GM21528 (cell line): Measurements from ENCODE around the gene PCDH9.

Experiments
- ATAC-seq: cut with Tn5 transposase; IDR thresholded peaks from one replicate; pipeline ENCODE4 v1.9.1; 2021; ENCODE audit warnings: mild to moderate bottlenecking, moderate library complexity; ENCODE audit not compliant: unreplicated experiment, low FRiP score

Gene PCDH9

DNA sequence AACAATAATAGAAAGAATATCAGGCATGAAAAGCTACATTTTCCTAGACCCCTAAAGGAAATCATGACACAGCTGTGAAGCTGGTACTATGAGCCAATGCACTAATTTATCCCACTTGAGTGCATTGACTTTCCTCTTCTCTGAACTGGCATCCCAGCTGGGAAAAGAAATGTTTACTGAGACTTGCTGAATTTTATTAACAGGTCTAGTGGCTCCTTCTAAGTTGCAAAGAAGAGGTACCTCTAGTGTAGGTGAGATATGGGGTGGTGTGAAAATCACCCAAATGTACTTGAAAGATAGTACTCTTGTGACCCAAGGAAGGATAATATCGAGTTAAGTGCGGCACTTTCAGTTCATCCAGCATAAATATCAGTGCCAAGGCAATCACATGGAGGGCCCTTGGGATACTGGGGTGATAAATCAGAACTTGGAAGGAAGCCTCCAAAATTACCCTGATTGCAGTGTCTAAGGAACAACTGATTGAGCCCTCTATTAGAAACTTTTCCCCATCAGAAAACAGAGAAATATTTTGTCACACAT lies 369.2 kb downstream of the PCDH9 start:
- no peak for ATAC-seq

DNA sequence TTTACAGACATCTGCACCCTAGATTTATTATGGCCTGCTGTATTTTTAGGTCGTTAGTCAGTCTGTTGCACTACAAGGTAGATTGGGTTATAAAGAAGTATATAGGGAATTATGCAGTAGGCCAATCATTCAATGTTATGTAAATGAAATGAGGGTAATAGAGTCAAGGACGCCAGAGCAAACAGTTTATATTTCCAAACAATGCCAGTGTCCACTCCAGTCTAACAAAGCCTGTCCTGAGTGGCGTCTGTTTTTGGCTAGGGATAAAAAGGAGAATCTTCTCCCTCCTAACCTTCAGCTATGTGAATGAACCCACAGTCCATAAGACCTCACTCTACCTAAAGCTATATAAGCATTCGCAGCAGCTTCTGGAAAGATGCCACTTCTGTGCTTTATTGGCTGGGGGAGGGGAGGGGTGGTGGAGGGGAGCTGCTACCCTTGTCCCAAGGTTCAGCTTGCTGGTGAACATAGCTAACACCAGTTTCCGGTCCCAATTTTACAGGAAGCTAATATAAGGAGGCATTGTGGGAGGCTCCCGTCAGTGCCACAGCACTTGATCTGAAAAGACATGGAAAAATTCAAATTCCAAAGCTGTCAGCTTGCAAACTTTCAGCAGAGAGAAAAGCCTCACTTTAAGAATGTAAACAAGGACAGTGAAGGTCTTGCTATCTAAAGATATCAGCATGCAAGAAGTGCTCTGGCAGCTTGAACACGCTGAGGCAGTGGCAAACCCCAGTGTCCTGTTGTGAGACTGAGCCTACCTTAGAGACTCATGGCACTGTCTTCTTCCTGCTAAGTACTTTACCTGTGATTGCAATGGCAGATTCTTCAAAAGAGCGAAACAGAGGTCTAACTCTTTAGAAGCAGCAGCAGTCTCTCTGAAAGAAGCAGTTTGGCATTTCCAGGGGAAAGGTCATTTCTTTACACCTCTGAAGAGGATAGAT lies 369.9 kb downstream of the PCDH9 start:
- ATAC-seq, result no peak

DNA sequence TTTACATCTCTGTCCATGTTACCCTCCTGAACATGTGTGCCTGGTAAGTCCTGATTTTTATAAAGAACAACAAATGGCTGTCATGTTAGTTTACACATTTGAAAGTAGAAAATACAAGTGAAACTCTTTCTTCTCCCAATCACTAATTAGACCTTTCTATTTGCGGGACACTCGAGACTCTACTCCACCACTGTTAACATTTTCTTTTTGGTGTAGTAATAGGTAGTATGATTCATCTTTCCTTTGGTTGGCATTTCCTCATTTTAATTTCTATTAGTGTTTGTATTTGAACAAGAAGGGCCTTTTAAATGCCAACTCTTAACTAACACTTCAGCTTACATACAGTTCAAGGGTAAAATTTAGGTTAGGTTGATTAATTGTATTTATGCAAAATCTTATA lies 371.1 kb downstream of the PCDH9 start:
- no peak for ATAC-seq

DNA sequence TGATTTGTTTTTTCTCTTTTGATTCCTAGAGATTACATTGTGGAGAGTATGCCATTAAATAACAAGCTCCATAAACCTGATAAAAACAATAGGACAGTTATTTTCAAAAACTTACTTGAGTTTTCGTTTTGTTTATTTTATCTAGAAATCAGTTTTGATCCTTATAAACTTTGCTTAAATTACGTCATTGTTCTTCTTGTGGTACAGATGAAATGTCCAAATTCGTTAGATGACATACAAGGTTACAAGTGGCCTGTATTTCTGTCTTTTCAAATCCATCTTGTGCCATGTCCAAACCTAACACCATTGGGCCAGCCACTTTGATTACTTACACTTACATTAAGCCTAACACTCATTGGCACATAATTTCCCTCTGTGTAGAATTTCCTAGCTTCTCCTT lies 372.0 kb downstream of the PCDH9 start:
- no peak for ATAC-seq

DNA sequence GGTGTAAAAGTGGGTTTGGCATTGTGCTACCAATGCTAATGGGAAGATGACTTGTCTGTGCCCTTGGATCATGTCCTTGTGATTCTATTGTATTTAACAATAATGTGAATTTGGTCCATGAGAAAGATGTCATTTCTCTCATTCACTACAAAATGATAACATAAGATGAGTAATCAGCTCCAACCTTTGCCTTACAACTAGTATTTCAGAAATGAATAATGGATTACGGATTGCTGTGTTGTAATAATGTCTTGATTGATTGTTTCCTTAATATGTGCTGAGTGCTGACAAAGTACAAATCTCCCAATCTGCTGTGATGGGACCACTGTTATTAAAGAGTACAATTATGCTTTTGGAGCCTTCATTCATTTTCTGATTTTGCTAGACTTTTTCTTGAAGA lies 375.0 kb downstream of the PCDH9 start:
- ATAC-seq, result no peak

DNA sequence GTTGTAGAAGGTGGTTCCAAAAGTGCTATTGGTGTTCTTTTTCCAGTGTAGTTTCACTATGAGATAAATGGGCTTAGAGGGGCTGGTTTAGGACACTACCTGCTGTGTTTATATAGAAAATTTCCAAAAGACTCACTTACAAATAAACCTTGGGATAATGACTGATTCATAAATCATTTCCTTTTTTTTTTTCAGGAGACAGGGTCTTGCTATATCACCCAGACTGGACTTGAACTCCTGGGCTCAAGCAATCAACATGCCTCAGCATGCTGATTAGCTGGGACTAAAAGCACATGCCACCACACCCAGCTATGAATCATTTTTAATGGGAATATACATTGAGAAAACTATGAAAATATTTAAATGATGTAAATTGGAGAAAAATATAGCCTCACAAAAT lies 376.6 kb downstream of the PCDH9 start:
- ATAC-seq, result no peak

DNA sequence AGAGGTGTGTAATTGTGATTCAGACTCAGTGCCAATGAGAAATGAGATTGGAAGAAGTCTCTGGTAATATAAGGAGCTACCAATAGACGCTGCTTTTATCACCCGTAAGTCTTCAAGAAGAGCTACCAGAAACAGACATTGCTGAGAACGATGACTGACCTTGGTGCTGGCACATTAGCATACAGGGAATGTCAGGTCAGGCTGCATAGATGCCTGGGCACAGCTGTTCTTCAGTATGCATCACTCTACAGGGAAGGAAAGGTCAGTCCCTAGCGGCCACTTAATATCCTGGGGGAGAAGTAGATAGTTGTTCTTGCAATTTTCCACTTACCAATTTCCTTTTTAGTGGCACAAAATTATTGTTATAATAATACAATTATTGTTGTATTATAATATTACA lies 380.4 kb downstream of the PCDH9 start:
- ATAC-seq, result no peak

DNA sequence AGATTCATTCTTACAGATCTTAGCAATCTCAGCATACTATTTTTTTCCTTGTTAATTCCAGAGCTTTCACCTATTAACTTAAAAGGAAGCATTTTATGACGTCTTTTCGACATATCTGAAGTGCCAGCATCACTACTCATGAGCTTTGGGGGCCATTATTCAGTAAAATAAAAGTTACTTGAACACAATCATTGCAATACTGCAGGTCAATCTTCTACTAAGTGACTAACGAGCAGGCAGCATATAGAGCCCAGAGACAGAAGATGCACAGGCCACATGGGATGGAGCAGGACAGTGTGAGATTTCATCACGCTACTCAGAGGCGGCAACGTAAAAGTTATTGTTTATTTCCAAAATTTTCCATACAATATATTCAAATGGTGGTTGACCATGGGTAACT lies 382.6 kb downstream of the PCDH9 start:
- ATAC-seq, result no peak

DNA sequence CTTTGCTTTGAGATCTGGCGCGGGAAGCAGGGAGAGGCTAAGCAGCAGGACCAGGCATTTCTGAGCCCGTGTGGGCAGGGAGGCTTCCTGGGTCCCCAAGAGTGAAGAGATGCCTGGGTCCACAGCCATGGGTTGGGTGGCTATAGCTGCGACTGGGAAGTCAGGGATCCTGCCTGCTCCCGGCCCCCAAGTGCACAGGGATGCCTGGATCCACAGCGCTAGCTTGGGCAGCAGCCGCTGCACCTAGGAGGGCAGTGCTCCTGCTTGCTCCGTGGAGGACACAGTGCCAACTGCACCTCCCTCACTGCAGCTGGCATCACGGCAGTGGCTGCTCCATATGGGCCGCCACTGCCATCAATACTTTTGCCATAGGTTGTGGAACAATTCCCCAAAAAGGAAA lies 384.7 kb downstream of the PCDH9 start:
- ATAC-seq, result no peak

DNA sequence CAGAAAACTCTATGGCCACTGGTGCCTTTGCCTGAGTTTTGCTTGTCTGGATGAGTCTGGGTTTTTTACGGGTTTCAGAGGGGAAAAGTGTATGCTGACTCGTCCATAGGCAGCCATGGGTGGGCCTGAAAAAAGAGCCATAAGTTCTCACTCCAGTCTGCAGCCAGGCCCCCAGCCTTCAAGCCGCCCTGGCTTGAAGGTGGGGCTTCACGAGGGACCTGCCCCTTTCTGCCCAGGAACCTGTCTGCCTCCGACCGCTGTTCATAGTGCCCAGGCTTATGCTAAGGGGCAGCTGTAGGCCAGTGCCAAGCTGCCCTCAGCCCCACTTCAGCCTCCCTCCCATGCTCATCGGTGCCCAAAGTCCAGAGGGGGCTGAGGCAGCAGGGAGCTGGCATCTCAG lies 385.2 kb downstream of the PCDH9 start:
- ATAC-seq, result no peak

DNA sequence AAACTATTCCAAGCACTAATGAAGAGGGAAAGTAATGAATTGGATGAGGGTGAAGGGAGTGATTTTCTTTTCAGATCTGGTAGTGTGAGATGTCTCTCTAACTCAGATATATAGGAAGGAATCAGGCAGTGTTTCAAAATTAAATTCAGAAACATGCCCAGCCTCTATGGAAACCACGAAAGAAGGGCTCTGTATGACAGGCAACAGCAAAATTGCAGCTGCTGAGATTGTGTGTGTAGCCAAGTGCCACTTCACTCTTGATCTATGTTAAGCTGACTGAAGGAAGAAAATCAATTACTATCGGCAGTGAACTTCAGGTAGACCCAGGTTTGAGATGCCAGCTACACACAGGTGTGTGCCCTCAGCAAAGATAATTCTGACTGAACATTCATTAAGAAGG lies 387.4 kb downstream of the PCDH9 start:
- ATAC-seq, result no peak

DNA sequence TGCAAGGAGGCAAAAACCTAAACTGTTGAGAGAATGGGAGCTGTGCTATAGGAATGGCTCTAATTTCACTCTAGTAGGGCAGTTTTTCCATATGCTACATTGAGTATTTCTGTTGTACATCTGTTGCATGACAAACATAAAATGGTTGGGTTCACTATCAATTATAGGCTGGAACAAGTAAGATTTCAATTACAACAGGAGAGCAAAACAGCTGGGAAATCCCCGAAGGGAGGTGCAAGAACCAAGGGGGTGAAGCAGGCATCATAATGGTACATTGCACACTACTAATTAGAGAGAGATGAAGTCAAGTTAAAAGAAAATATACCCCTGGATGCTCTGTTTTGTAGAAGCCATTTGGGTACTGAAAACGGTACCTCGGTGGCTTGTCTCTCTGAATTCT lies 389.5 kb downstream of the PCDH9 start:
- ATAC-seq, result no peak

DNA sequence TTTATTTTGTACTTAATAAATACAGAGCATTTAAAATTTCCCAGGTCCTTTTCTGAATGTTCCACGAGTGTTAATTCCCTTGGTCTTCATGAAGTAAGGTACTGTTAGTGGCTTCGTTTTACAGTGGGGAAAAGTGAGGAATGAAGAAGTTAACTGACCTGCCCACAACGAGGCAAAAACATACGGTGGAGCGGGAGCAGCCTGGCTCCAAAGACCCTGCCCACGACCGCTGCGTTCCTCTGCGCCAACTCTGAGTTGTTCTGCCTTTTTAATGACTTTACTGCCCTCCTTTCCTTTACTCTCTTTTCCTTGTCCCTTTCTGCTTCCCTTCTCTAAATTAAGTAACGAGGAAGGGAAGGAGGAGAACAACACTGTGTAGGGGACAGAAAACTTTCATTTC lies 392.9 kb downstream of the PCDH9 start:
- ATAC-seq, result no peak

DNA sequence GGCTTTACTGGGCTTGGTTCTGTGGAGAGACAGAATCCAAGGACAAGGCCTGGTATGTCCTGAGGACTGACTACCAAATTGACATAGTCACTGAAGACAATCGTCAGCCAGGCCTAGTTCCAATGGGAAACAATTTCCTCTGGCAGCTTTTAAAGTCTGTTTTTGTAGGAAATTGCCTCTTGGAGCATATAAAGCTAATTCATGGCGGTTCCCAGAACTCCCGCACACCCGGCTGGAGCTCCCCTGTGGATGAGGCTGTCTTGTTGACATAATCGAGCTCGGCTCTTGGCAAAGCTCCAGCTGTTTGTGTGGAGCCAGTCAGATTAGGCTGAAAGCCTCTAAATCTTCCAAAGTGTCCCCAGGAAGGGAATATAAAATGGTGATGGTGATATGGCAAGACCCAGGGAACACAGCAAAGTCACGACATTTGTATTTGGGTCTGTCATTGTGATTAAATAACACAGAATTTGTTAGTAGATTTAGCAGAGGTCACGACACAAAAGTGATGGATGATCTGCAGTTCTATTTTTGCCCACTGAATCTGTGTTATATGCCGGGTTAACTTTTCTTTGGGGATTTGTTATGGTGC lies 395.0 kb downstream of the PCDH9 start:
- no peak for ATAC-seq

DNA sequence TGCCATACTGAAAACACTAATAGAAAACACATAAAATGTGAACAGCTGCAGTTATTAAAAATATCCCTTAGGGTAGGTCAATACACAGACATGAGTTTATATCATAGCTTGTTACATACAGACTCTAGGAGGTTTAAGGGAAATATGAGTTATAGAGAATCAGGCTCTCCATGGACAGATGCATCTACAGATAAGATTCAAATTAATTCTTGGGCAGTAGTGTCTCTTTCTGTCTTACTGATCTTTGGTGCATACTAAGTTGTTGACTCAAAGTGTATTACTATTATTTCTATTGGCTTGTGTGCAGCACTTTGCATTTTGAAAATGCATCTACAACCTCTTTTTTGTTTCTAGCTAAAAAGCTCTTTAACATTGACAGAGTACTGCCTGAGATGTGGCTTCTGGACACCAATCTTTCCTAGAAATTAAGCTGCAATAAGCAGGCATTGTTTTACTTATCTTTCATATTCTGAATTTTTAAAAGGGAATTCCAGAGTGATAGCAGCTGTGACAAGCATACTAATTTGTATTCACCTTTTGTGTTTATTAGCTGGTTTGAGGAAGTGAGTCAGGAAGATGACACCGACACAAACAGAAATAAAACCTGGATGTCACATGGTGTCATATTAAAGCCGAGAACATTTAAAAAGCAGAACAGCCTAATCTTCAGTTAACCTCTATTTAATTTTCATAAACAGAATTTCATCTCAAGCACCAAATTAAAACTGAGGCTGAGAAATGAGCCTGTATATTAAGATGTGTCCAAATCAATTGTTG lies 399.0 kb downstream of the PCDH9 start:
- ATAC-seq, result no peak

DNA sequence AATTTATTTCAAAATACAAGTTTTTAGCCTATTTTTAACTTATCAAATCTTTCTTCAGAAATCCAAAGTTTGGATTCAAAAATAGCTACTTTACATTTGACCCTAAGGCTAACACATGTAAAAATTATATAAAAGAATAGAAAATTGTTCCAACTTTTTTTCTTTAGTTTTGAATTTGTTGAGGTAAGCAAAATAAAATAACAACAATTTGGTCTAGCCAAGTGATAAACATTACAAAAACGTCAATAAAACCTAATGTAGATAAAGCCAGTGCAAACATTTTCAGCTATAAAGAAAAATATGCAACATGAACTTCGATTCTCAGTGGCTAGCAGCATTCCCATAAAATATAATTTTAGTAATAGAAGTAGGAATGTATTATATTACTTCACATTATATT lies 400.3 kb downstream of the PCDH9 start:
- ATAC-seq, result no peak

DNA sequence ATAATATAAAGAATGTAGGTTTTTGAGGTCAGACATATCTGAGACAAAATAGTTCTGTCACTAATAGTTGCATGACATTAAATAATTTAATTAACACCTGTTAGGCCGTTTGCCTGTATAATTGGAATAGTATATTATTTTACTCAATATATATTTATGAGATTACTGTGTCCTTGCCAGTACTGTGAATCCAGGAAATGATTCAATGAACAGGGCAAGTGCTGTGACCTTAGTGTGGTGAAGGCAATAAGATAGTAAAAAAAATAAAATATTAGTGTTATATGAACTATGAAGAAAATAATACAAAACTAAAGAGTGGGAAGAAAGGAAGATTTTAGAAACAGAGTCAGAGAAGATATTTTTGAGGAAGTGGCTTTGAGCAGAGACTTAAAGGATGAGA lies 403.7 kb downstream of the PCDH9 start:
- no peak for ATAC-seq

DNA sequence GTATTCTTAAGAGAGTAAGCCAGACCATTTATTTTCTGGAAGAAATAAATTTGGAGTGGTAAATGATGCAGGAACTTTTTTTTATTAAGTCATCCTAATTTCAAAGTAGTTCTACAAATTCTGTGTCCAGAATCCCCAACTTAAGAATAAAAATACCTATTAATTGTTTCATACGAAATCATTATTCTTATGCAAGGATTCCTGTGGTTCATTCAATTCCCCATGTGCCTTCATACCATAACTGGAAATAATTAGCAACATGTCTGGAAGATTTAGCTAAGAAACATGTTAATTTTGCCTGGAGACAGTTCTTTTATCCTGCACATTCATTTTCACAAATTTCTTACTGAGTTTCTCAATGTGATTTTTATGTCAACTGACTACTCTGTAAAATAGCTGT lies 408.6 kb downstream of the PCDH9 start:
- ATAC-seq, result no peak

DNA sequence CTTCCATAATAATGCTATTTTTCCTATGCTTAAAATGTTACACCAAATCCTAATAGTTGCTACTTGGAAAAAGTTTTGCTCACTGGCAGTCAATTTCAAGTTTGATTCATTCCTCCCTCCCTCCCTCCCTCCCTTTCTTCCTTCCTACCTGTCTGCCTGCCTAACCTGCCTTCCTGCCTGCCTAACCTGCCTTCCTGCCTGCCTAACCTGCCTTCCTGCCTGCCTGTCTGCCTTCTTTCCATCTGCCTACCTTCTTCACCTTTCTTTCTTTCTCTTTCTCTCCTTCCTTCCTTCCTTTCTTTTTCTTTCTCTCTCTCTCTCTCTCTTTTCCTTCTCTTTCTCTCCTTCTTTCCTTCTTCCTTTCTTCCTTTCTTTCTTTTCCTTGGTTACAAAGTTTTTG lies 418.7 kb downstream of the PCDH9 start:
- no peak for ATAC-seq

DNA sequence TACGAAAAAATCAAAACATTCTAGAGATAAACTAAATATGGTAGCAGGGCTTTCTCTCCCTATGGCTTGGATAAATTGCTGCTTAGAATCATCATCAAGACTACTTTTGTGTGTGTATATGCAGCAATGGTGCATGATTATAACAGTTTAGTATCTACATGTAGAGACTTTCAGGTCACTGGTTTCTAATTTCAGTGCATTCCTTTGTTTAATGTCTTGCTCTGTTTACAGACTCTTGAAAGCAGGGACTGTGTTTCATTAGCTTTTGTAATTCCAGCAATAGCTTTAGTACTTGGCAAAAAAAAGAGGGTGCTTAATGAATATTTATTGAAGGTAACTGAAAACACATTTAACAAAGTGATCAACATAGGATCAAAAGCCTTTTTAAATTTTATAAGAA lies 420.7 kb downstream of the PCDH9 start:
- ATAC-seq, result no peak

DNA sequence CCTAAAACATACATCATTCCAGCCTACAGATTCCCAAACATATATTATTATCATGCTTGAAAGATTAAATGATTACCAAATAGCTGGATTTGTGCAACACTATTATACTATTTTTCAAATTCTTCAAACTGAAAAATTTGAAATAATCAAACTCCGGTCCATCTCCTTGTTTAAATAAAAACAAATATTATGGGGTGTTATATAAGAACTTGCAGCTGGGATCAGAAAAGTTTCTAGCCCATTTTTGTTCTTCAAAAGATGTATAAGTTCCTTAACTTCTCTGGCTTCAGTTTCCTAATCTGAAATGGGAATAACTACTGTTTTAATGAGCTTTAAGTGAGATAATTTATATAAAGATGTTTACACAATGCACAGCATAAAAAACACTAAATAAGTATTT lies 422.9 kb downstream of the PCDH9 start:
- ATAC-seq, result no peak
